Activated naive CD8-positive, alpha-beta T cell treated with anti-CD3 and anti-CD28 coated beads for 36 hours (primary cell): ENCODE data around the gene TMEM158. TPM values are rescaled to one million over a fixed set of nuclear protein-coding genes. Genes with fewer than 3 reads are reported as not detected.

Experiments used
- DNase-seq: peaks from one replicate; pipeline ENCODE4 v3.0.0; 2021
- H3K27ac Mint-ChIP-seq: one replicate; pipeline ENCODE4 v1.8.0; 2022; ENCODE audit warnings: mild to moderate bottlenecking, moderate library complexity, mixed read lengths
- H3K27me3 Mint-ChIP-seq: one replicate; pipeline ENCODE4 v1.8.0; 2022; ENCODE audit warnings: mild to moderate bottlenecking, mixed read lengths
- H3K36me3 Mint-ChIP-seq: one replicate; pipeline ENCODE4 v1.8.0; 2021; ENCODE audit warnings: mild to moderate bottlenecking, mixed read lengths
- H3K4me1 Mint-ChIP-seq: one replicate; pipeline ENCODE4 v1.8.0; 2021; ENCODE audit warnings: mixed read lengths
- H3K4me3 Mint-ChIP-seq: one replicate; pipeline ENCODE4 v1.8.0; 2022; ENCODE audit warnings: mild to moderate bottlenecking, moderate library complexity, mixed read lengths
- H3K9me3 Mint-ChIP-seq: one replicate; pipeline ENCODE4 v1.8.0; 2022; ENCODE audit warnings: mixed read lengths
- total RNA-seq, 2 experiments: library from RNA; stranded (reverse); gene quantifications; one replicate each; pipeline ENCODE4 v1.2.3, GENCODE V29; 2021

Gene TMEM158
- total RNA-seq, 2 experiments from 2014 or later, result 0.12 to 0.20 TPM

DNA sequence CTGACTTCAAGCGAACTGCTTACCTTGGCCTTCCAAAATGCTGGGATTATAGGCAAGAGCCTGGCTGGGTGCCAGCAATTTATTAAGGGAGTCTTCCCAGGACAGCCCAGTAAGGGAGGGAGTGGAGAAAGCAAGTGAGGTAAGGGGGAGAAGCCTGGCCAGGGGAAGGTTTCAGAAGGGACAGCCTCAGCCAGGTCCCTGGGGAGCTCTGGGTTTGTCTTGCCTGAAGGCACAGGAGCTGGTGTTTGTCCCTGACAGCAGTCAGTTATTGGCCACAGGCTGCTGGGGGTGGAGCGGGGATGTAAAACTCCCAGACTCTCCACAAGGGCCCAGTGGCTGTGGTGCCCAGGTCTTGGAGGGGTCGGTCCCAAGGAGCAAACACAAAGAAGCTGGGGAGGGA lies 46.9 kb downstream of the TMEM158 start:
- no peaks in the 10 kb centered on the region for H3K36me3 Mint-ChIP-seq
- no peak overlapping the region for H3K27ac Mint-ChIP-seq
- peaks cover 15% of the 10 kb centered on the region for H3K27me3 Mint-ChIP-seq
- no peak overlapping the region for H3K4me3 Mint-ChIP-seq
- H3K4me1 Mint-ChIP-seq, result peaks cover 5% of the 10 kb centered on the region
- H3K9me3 Mint-ChIP-seq, result no peaks in the 10 kb centered on the region
- DNase-seq, result no peak

DNA sequence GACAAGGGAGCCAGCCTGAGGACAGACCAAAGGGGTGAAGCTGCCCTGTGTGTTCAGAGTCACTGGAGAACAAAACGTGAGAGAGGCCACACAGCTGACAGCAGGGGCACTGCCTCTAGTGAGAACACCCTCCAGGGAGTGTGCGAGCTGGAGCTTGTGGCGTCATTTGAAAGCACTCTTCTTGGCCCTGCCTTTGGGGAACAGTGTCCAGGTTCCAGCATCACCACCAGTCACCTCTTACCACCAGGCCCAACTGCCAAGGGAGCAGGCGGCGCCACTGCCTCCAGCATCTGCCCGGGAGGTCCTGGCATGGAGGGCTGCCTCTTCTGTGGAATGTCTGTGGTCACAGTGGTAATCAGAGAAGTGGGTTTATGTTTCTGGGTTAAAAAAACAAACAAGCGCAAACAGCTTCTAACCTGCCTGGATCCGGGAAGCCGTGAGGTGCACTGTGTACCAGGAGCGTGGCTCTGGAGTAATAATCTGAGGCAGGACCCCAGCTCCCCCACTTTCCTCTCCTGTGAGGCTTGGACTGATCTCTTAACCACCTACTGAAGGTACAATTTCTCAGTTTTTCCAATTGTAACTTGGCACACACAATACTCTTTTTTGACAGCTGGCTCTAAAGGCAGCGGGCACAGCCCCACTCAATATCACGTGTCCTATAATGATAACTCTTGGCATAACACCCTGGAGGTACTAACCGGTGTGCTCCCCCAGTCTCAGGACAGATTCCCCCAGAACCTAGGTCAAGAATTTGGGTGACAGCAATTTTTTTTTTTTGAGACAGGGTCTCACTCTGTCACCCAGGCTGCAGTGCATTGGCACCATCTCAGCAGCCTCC lies 47.7 kb downstream of the TMEM158 start:
- Mint-ChIP-seq H3K9me3 (no peaks in the 10 kb centered on the region), H3K27ac (no peak overlapping the region), H3K4me1 (peaks cover 5% of the 10 kb centered on the region), H3K27me3 (peaks cover 15% of the 10 kb centered on the region), H3K36me3 (no peaks in the 10 kb centered on the region), H3K4me3 (no peak overlapping the region)
- DNase-seq, result no peak

GRCh38 chr3:45176912-45177311 lies 49.2 kb downstream of the TMEM158 start:
- Mint-ChIP-seq H3K9me3 (no peaks in the 10 kb centered on the region), H3K4me1 (no peaks in the 10 kb centered on the region), H3K27ac (no peak overlapping the region), H3K4me3 (no peak overlapping the region), H3K36me3 (no peaks in the 10 kb centered on the region), H3K27me3 (peaks cover 15% of the 10 kb centered on the region)
- no peak for DNase-seq

Other genes with a start within 250 kb of the TMEM158 start
- not detected for gene CLEC3B, start 200.0 kb downstream of the TMEM158 start, total RNA-seq
- 1 to 10 TPM in 1 of 2 experiments, under 1 TPM in 1; 0.82 to 1.1 TPM for gene CDCP1, start 79.9 kb downstream of the TMEM158 start, total RNA-seq
- gene LARS2, start 162.3 kb upstream of the TMEM158 start, total RNA-seq, result 10 to 100 TPM; 39.4 to 42.1 TPM